Lower lobe of right lung (tissue), 2 donors: Measurements from ENCODE around the gene SLPI. TPM values are rescaled to one million over a fixed set of nuclear protein-coding genes. Genes with fewer than 3 reads are reported as not detected.

Source experiments
- ATAC-seq, 2 donors: fragments of 200-7000 bp; cut with Tn5 transposase; one replicate each; pipeline ENCODE4 v1.9.1; 2020 to 2022; ENCODE audit warnings: mild to moderate bottlenecking in 2 of 2, moderate library complexity in 2 of 2
- DNase-seq: peaks from one replicate; pipeline ENCODE4 v3.0.0-alpha.2; 2020
- H3K27ac ChIP-seq: fragments of 200-600 bp; one replicate; pipeline ENCODE4 v1.8.0; 2022
- H3K27me3 ChIP-seq: fragments of 200-600 bp; one replicate; pipeline ENCODE4 v1.8.0; 2022; ENCODE audit warnings: low read depth
- H3K36me3 ChIP-seq: fragments of 200-600 bp; one replicate; pipeline ENCODE4 v1.8.0; 2022; ENCODE audit warnings: mild to moderate bottlenecking
- H3K4me1 ChIP-seq: fragments of 200-600 bp; one replicate; pipeline ENCODE4 v1.8.0; 2022
- H3K4me3 ChIP-seq: fragments of 200-600 bp; one replicate; pipeline ENCODE4 v1.8.0; 2022; ENCODE audit warnings: mild to moderate bottlenecking
- H3K9me3 ChIP-seq: fragments of 200-600 bp; one replicate; pipeline ENCODE4 v1.8.0; 2022
- intact Hi-C: fragments of 100-400 bp; cut with DNase I; formaldehyde crosslinking; loops from one replicate; pipeline ENCODE4 v1.11.0; 2022
- total RNA-seq: library from RNA; stranded (reverse); fragmentation: NEBNext Ultra II Directional; extraction: Animal tissue kit (Norgen Biotek cat#: 25700); gene quantifications from one replicate; pipeline ENCODE4 v1.2.1, GENCODE V29; 2021
- TF ChIP-seq, protein P1 (sequence below): fragments of 200-600 bp; IDR thresholded peaks from one replicate; pipeline ENCODE4 v1.8.0; 2022; ENCODE audit warnings: antibody characterized with exemption, mild to moderate bottlenecking
- donor health status: DM: no; HTN: yes; CAD: no; lungs with severe emphysema.

SLPI gene
- total RNA-seq, 1 donor from 2014 or later: 1,714 TPM

DNA sequence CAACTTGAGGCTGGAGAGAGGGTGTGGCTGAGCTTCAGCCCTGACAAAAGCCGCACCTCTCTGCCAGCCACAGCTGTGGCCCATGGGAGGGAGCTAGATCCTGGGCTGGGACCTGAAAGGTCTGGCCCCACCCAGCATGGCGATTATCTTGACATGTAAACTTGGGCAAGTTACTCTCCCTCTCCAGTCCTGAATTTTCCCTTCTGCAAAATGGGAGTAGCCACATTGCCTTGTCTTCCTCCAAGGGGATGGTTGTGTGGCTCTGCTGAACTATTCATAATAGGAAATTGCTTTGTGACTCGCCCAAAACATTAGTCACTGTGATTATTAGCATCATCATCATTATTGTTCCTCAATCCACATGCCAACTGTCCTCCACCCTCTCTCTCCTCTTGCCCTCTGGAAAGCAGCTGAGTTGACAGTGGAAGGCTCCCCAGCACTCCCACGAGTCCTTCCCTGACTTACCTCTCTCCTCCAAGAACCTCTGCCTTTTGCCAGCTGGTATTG is 29.2 kb upstream of the SLPI start:
- DNase-seq (no peak), ATAC-seq (no peak)
- Histone ChIP-seq H3K4me1 (no peaks in the 10 kb centered on the region), H3K4me3 (no peak overlapping the region), H3K27me3 (no peaks in the 10 kb centered on the region), H3K9me3 (no peaks in the 10 kb centered on the region), H3K27ac (no peak overlapping the region), H3K36me3 (no peaks in the 10 kb centered on the region)
- intact Hi-C loops: no loop called here
- TF ChIP-seq, protein P1, sequence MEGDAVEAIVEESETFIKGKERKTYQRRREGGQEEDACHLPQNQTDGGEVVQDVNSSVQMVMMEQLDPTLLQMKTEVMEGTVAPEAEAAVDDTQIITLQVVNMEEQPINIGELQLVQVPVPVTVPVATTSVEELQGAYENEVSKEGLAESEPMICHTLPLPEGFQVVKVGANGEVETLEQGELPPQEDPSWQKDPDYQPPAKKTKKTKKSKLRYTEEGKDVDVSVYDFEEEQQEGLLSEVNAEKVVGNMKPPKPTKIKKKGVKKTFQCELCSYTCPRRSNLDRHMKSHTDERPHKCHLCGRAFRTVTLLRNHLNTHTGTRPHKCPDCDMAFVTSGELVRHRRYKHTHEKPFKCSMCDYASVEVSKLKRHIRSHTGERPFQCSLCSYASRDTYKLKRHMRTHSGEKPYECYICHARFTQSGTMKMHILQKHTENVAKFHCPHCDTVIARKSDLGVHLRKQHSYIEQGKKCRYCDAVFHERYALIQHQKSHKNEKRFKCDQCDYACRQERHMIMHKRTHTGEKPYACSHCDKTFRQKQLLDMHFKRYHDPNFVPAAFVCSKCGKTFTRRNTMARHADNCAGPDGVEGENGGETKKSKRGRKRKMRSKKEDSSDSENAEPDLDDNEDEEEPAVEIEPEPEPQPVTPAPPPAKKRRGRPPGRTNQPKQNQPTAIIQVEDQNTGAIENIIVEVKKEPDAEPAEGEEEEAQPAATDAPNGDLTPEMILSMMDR: no peak

DNA sequence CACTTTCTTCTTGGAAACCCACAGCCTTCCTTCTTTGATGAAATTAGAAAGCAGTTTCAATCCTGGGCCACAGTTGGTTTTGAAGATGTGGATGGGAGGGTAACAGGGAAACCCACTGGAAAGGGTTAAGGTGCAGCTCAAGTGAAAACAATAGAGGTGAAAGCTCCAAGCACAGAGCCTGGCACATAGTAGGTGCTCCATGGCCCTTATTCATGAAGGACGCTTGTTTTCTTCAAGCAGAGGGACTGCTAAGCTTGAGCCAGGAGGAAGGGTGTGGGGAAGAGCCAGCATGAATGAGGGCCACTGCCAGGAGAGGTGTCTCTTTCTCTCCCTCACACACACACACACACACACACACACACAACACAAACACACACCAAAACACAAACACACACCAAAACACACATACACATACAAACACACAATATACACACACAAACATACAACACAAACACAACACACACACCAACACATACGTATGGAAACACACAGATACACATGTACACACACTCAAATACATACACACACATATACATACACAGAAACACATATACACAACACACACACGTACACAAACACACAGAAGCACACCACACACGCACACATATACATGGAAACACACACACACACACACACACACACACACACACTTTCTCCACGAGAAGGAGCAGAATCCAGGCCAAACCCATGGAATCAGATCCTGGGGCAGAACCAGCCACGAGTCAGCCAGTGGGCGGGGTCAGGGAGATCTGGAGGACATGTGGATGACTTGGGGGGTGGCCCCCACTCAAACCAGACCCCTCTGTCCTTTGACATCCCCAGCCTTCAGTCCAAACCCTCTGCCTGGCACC is 28.6 kb upstream of the SLPI start:
- TF ChIP-seq, protein P1: no peak
- H3K9me3 ChIP-seq: no peaks in the 10 kb centered on the region
- no peaks in the 10 kb centered on the region for H3K4me1 ChIP-seq
- intact Hi-C loops: no loop called here
- no peak for ATAC-seq
- H3K36me3 ChIP-seq: no peaks in the 10 kb centered on the region
- no peaks in the 10 kb centered on the region for H3K27me3 ChIP-seq
- no peak overlapping the region for H3K27ac ChIP-seq
- DNase-seq: no peak
- no peak overlapping the region for H3K4me3 ChIP-seq

DNA sequence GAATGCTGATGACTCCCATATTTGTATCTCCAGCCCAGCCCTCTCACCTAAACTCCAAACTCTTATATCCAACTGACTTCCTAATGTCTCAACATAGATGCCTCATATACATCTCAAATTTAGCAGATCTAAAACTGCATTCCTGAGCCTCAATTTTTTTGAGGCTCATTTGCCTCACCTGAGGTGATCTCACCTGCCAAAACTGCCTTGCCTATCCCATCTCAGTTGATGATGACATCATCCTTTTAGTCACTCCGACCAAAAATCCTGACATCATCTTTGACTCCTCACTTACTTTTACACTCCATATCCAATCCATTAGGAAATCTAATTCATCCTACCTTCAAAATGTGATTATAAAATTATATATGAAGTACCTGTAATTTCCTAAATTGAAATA is 25.6 kb upstream of the SLPI start:
- intact Hi-C loops: no loop called here
- H3K9me3 ChIP-seq: no peaks in the 10 kb centered on the region
- no peaks in the 10 kb centered on the region for H3K27me3 ChIP-seq
- TF ChIP-seq, protein P1: no peak
- no peak for DNase-seq
- no peak overlapping the region for H3K27ac ChIP-seq
- no peak overlapping the region for H3K4me3 ChIP-seq
- no peaks in the 10 kb centered on the region for H3K4me1 ChIP-seq
- no peak for ATAC-seq
- H3K36me3 ChIP-seq: no peaks in the 10 kb centered on the region

DNA sequence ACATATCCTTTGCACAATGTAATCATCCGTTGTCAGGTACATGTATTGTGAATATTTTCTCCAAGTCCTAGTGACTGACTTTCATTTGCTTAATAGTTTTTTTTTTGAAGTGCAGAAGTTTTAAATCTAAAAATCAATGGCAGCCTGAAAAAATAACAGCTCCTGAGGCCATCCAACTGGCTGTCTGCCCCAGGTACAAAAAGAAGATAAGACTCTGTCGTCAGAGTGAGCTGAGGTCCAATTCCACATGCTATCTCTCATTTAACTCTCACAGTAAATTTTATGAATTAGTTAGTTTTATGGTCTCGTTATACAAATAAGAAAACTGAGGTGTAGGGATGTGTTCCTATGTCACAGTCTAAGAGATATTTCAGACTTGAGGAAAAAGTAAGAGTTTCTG is 21.0 kb upstream of the SLPI start:
- Histone ChIP-seq H3K4me1 (no peaks in the 10 kb centered on the region), H3K27me3 (no peaks in the 10 kb centered on the region), H3K4me3 (no peak overlapping the region), H3K36me3 (no peaks in the 10 kb centered on the region), H3K9me3 (no peaks in the 10 kb centered on the region), H3K27ac (no peak overlapping the region)
- TF ChIP-seq, protein P1: no peak
- DNase-seq: no peak
- intact Hi-C loops: no loop called here
- no peak for ATAC-seq

GRCh38 chr20:45269754-45270270 is 15.4 kb upstream of the SLPI start:
- Histone ChIP-seq H3K27ac (no peak overlapping the region), H3K4me1 (no peaks in the 10 kb centered on the region), H3K36me3 (no peaks in the 10 kb centered on the region), H3K27me3 (no peaks in the 10 kb centered on the region), H3K4me3 (no peak overlapping the region), H3K9me3 (no peaks in the 10 kb centered on the region)
- TF ChIP-seq, protein P1: no peak
- DNase-seq (no peak), ATAC-seq (no peak)
- intact Hi-C loops: no loop called here
